Measurements from ENCODE around the gene ZEB2.

ZEB2 gene

GRCh38 chr2:144414324-144414845 is 105.5 kb downstream of the ZEB2 start:
- no peak for DNase-seq

- DNase-seq: no peak
These were observed 107.2 kb downstream of the ZEB2 start for GRCh38 chr2:144412709-144413108.

GRCh38 chr2:144411473-144411872 is 108.4 kb downstream of the ZEB2 start:
- no peak for DNase-seq

- DNase-seq: no peak
These were observed 110.7 kb downstream of the ZEB2 start for GRCh38 chr2:144409241-144409640.

GRCh38 chr2:144407262-144407661 is 112.7 kb downstream of the ZEB2 start:
- DNase-seq: no peak

- DNase-seq: no peak
These were observed 113.7 kb downstream of the ZEB2 start for GRCh38 chr2:144405982-144406788.

GRCh38 chr2:144405321-144405720 is 114.6 kb downstream of the ZEB2 start:
- no peak for DNase-seq

GRCh38 chr2:144404586-144405314 is 115.2 kb downstream of the ZEB2 start:
- no peak for DNase-seq

GRCh38 chr2:144403933-144404332 is 116.0 kb downstream of the ZEB2 start:
- no peak for DNase-seq

GRCh38 chr2:144402251-144402650 is 117.7 kb downstream of the ZEB2 start:
- DNase-seq: no peak

GRCh38 chr2:144401036-144401435 is 118.9 kb downstream of the ZEB2 start:
- no peak for DNase-seq

GRCh38 chr2:144396318-144396717 is 123.6 kb downstream of the ZEB2 start:
- DNase-seq: no peak

GRCh38 chr2:144390424-144391020 is 129.4 kb downstream of the ZEB2 start:
- no peak for DNase-seq

GRCh38 chr2:144389930-144390311 is 130.0 kb downstream of the ZEB2 start:
- no peak for DNase-seq

GRCh38 chr2:144389151-144389929 is 130.6 kb downstream of the ZEB2 start:
- DNase-seq: no peak

GRCh38 chr2:144385381-144385780 is 134.5 kb downstream of the ZEB2 start:
- DNase-seq: no peak

GRCh38 chr2:144383571-144384100 is 136.3 kb downstream of the ZEB2 start:
- no peak for DNase-seq

- DNase-seq: no peak
These were observed 137.1 kb downstream of the ZEB2 start for GRCh38 chr2:144382849-144383248.

GRCh38 chr2:144381716-144382115 is 138.2 kb downstream of the ZEB2 start:
- DNase-seq: no peak

- DNase-seq: no peak
These were observed 140.0 kb downstream of the ZEB2 start for GRCh38 chr2:144379851-144380311.

- no peak for DNase-seq
These were observed 141.4 kb downstream of the ZEB2 start for GRCh38 chr2:144378551-144378950.

GRCh38 chr2:144377914-144378313 is 142.0 kb downstream of the ZEB2 start:
- no peak for DNase-seq

GRCh38 chr2:144376926-144377325 is 143.0 kb downstream of the ZEB2 start:
- no peak for DNase-seq

Data from NCI-H748 treated with DMSO at 0.1 percent for 48 hours (cell line).